Measurements from ENCODE around the gene RNF133.
"Not testable (repeated sequence)": the region's sequence is repeated elsewhere in the genome, so short reads cannot be mapped to it uniquely, and the experiment has no call there.

Gene RNF133

DNA sequence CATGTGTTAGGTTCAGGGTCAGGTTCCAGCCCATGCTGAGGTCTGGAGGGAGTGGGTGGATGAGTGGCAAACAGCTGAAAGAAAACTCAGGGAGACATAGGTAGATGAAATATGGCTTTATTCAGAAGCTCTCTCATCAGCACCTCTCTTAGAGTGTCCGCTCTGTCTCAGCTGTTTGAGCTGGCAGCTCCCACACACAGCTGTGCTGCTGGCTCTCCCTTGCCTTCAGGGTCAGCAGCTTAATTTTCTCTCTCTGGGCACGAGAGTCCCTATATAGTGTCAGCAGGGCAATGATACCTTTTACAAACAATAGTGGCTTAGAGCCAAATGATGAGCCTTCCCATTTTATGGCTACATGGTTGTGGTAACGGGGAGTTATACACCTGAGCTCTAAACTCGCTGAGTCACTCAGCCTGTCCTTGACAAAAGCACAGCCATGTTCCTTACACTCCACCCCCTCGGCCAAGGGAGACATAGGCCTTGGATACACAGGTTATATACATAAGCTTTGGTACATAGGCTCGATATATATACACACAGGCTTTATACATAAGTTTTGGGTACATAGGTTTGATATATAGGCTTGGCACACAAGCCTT is 10.4 kb downstream of the RNF133 start:
- no peak for DNase-seq

DNA sequence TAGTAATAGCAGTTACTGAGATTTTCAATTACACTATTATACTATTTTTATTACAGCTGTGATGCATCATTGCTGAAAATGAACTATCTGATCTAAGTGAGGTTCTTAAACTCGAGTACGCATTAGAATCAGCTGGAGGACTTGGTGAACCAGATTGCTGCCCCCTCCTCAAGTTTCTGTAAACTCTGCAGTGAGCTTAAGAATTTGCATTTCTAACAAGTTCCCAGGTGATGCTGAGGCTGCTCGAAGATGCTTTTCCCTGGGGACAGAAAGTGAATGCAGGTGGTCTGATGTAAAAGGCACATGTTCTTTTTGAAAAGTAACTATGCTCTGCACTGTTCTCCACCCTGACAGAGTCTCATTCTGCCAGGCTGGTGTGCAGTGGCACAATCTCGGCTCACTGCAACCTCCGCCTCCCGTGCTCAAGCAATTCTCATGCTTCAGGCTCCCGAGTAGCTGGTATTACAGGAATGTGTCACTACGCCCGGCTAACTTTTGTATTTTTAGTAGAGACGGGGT is 12.5 kb downstream of the RNF133 start:
- DNase-seq: no peak

DNA sequence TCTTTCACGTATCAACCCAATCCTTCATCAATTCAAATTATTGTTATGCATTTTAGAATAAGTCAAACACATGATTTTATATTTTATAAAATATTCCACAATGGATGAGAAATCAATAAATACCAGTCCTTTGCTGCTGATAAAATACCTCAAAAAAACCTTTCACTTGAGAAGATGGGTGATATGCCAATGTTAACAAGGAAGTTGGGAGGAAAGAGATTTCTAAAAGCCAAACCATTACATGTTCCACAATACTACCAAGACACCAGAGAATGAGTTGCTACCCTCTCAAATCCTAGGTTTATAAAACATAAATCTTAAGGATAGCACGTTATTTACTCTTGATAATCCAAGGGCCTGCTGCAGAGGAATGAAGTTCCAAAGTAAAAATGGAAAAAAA is 14.4 kb downstream of the RNF133 start:
- DNase-seq: no peak

DNA sequence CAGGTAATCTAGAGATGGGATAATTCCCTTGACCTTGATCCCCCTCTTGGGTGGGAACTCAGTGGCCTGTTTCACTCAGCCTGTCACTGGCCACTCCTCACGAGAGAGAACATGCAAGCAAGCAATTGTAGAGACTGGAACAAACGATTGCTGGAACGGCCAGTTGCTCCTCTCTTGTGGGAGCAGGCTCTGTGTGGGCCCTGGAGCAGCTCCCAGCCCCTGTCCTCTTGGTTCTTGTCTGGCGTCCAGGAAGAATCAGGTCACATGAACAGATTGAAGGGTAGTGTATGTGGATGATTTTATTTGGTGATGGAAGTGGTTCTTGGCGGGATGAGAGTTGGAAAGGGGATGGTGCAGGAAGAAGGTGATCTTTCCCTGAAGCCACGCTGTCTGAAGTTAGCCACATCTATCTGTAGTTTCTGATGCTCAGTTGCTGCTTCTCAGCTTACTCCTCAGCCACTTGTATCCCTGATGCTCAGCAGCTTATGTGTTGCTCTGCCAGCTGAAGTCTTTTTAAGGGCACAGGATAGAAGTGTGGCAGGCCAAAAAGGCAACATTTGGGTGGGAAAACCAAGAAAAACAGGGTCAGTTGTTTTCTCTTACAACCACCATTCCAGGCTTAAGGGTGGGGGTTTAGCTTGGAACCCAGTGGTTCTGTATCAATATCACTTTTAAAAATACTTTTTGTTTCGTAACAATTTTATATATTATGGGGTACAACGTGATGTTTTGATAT is 15.9 kb downstream of the RNF133 start:
- DNase-seq: no peak

DNA sequence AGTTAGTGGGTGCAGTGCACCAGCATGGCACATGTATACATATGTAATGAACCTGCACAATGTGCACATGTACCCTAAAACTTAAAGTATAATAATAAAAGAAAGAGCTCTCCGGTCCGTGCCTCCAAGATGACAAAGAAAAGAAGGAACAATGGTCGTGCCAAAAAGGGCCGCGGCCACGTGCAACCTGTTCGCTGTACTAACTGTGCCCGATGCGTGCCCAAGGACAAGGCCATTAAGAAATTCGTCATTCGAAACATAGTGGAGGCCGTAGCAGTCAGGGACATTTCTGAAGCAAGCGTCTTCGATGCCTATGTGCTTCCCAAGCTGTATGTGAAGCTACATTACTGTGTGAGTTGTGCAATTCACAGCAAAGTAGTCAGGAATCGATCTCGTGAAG is 17.7 kb downstream of the RNF133 start:
- DNase-seq: not testable (repeated sequence)

DNA sequence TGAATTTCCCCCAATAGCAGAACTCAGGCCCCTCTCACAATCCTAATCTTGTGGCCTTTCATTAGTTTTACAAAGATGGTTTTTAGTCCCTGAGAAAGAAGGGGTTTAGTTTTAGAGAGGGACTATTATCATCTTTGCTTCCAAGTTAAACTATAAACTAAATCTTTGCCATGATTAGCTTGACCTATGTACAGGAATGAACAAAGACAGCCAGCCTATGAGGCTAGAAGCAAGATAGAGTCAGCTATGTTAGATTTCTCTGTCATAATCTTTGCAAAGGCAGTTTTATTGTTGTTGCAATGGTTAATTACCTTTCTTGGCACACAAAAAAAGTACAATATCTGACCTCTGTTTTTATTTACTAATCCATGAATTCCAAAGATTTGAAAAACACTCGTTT is 19.1 kb downstream of the RNF133 start:
- DNase-seq: no peak

DNA sequence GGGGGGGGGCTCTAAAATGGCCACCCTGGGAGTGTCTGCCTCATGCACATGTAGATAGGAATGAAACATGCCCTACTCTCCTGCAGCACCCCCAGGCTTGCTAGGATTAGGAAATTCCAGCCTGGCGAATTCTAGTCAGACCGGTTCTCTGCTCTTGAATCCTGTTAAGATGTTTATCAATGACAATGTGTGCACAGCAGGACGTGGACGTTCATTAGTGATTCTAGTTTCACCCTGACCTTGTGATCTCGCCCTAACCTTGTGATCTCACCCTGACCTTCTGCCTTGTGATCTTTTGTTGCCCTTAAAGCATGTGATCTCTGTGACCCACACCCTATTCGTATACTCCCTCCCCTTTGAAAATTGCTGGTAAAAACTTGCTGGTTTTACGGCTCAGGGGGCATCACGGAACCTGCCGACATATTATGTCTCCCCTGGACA is 19.6 kb downstream of the RNF133 start:
- DNase-seq: not testable (repeated sequence)

DNA sequence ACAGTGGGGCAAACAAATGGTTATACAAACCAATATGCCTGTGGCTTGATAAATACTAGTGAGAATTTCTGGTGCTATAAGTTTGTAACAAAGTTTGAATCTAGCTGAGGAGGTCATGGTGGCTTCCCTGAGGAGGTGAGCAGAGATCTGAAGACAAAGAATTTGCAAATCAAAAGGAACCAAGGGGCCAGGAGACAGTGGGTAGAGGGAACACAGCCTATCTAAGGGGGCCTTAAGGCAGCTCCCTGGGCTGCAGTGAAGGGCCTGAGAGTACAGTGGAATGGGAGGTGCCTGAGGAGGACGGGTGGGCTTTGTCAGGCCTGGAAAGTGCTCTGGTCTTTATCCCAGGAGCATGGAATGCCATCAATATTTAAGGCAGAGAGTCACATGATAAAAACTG is 21.8 kb downstream of the RNF133 start:
- no peak for DNase-seq

DNA sequence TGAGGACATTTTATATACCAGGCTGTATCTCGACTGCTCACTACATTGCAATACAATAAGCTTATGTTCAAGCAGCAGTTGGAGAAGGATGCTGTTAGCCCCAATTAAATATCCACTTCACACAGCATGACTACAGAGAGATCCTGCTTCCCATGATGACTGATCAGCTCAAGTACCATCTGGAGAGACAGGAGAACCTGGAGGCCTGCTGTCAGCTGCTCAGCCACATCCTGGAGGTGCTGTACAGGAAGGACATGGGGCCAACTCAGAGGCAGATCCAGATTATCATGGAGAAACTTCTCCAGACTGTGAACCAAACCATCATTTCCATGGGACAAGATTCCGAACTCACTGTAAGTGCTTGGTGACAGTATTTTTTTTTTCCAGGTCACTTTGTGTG is 22.5 kb downstream of the RNF133 start:
- DNase-seq: no peak

DNA sequence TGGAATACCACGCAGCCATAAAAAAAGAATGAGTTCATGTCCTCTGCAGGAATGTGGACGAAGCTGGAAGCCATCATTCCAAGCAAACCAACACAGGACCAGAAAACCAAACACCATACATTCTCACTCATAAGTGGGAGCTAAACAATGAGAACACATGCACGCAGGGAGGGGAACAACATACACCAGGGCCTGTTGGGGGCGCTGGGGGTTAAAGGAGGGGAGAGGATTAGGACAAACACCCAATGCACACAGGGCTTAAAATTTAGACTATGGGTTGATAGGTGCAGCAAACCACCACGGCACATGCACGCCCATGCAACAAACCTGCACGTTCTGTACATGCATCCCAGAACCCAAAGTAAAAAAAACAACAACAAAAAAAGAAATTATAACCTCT is 23.3 kb downstream of the RNF133 start:
- no peak for DNase-seq

DNA sequence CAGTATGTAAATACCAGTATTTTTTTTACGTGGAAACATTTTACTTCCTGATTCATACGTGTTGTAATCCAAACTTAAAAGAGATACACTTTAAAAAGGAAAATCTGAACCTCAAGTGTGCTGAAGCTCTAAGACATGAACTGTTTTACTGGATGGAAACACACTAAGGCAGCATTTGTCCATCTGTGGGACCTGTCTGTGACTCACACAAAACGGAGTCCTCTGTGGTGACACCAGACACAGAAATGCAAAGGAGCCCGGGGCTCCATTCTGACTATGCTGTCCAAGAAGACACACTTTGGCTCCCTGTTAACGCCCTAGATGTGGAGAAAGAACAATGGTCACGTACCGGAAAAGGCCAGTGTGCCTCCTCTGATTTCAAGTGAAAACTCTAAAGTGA is 23.9 kb downstream of the RNF133 start:
- DNase-seq: no peak

DNA sequence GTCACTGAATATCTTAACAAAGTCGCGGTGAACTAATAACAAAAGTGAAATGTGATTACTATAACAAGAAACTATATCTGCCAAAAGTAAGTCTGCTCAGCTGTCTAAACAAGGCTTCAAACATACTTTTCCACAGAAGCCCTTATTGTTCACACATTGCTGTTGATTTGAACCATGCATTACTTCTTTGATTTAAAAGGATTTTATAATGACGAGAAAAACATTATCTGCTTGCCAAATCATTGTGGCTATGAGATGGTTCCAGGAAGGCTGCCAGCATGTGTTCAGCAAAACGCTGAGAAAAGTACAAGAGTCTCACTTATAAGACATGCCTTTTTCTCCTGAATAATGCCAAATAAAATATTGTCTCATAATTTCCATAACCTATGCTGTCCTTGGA is 24.4 kb downstream of the RNF133 start:
- DNase-seq: no peak

DNA sequence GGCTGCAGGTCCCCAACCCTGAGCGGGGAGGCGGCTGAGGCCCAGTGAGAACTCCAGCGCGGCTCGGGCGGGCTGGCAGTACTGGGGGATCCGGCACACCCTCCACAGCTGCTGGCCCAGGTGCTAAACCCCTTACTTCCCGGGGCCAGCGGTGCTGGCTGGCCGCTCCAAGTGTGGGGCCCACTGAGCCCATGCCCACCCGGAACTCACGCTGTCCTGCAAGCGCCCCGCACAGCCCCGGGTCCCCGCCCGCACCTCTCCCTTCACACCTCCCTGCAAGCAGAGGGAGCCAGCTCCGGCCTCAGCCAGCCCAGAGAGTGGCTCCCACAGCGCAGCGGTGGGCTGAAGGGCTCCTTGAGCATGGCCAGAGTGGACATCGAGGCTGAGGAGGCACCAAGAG is 25.0 kb downstream of the RNF133 start:
- no peak for DNase-seq

DNA sequence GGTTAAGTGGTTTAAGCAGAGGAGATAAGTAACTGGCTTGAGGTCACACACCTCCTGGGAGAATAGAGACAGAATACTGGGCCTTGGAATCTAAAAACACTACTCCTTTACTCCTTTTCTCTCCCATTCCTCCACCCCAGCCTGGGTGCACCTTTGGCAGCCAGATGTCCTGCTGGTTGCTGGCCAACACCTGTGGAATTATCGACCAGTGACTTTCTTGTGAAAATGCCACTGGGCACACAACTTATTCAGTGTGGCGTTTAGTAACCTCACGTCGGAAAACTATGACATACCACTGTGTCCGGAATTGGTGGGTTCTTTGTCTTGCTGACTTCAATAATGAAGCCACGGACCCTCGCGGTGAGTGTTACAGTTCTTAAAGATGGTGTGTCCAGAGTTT is 26.4 kb downstream of the RNF133 start:
- no peak for DNase-seq

DNA sequence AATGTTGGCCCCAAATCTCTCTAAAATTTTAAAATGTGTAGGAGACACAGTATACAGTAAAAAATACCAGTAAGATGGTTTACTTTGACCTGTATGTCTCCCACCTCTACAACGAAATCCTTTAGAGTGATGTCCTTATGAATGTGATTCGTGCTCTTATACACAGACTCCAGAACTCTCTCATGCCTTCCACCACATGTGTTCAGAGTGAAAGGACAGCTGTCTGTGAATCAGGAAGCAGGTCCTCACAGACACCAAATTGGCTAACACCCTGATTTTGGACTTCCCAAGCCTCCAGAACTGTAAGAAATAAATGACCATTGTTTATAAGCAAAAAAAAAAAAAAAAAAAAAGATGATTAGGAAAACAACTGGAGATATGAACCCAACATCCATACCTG is 35.2 kb downstream of the RNF133 start:
- DNase-seq: no peak

DNA sequence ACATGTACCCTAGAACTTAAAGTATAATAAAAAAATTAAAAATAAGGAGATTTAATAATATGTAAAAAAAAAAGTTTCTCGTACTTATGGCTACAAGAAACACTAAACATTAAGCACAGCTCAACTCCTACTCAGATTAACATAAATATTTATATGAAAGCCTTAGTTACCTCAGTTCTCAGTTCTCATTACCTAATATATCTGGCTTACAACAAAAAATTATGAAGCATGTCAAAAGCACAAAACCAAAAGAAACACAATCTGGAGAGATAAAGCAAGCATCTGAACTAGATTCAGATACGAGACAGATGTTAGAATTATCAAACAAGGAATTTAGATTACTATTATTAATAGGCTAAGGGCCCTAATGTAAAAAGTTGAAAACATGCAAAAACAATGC is 40.1 kb downstream of the RNF133 start:
- no peak for DNase-seq

DNA sequence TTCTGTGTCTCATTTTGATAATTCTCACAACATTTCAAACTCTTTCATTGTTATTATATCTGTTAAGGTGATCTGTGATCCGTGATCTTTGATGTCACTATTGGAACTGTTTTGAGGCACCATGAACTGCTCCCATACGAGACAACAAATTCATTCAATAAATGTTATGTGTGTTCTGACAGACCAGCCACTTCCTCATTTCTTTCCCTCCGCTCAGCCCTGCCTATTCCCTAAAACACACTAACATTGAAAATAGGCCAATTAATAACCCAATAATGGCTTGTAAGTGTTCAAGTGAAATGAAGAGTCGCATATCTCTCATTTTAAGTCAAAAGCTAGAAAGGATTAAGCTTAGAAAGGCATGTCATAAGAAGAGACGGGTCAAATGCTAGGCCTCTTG is 45.2 kb downstream of the RNF133 start:
- DNase-seq: no peak

DNA sequence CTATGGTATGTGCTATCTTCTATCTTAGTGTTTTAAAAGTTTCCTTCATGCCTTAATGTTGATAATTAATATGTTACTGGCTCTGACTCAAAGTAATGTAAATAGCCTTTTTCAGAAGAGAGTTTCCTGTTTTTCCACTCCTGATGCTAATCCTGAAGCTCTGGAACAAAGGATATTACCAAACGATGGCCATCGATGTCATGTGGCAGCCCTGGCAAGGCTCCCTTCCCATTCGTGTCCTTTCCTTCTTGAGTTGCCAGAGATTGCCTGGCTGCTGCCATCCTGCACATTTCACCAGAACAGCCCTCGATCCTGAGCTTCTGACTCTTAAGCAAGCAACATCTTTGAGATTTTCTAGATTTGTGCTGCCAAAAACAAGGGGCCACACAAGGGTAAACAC is 46.0 kb downstream of the RNF133 start:
- no peak for DNase-seq

DNA sequence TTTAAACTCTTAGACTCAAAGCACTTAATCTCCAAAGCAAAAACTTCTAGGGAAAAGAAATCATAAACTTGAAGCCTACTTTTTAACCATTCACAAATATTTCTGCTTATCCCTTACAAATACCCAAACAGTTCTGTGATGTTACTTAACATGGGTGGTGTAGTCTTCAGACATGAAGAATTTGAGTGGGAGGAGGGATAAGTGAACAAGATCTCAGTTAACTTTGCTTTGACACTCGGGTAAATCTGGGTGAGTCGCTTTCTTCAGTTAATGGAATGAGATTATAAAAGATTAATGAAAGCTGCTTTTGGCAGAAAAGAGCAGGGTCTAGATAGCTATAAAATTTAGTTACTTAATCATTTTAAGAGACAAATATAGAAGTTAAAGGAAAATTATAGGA is 47.5 kb downstream of the RNF133 start:
- DNase-seq: no peak

All from GOT3 (cell line).